Measurements from ENCODE around the gene XPO1.

The XPO1 gene

GRCh38 chr2:61463769-61464475 is 74.2 kb downstream of the XPO1 start:
- Histone ChIP-seq H3K9ac (ENCODE audit: low read length) (no peak overlapping the region), H3K56ac (ENCODE audit: low read length) (no peak overlapping the region), H3K27ac (ENCODE audit: low read depth, low read length) (no peak overlapping the region), H3K4me2 (ENCODE audit: low read length) (no peak overlapping the region), H3K36me3 (ENCODE audit: control insufficient read depth, insufficient read depth, low read length) (no peaks in the 10 kb centered on the region), H2BK15ac (replicated peaks; ENCODE audit: low read depth) (no peak overlapping the region), H3K18ac (ENCODE audit: low read length) (no peak overlapping the region), H3K4ac (ENCODE audit: low read depth, low read length) (no peak overlapping the region), H3K27me3 (ENCODE audit: insufficient read depth, low read length, poor library complexity) (no peaks in the 10 kb centered on the region), H3K4me1 (ENCODE audit: control insufficient read depth, low read depth, low read length) (no peaks in the 10 kb centered on the region), H2BK120ac (ENCODE audit: low read depth, low read length) (no peak overlapping the region), H3K4me3 (ENCODE audit: low read length) (no peak overlapping the region), H4K8ac (ENCODE audit: low read depth, low read length) (no peak overlapping the region), H2AK5ac (ENCODE audit: low read length) (no peak overlapping the region), H3K79me1 (ENCODE audit: low read length) (no peaks in the 10 kb centered on the region), H4K5ac (ENCODE audit: low read length) (no peak overlapping the region), H3K23ac (ENCODE audit: low read length) (no peak overlapping the region), H3K79me2 (ENCODE audit: control insufficient read depth, insufficient read depth, low read length) (peaks cover 87% of the 10 kb centered on the region), H2BK5ac (ENCODE audit: low read length) (no peak overlapping the region)
- DNase-seq = peak; percentile 57
- no CpG with 5 or more reads among the region's 7 CpGs for WGBS (ENCODE audit: extremely low coverage, insufficient coverage, low lambda C conversion rate)

- Histone ChIP-seq H3K23ac (ENCODE audit: low read length) (no peak overlapping the region), H3K9ac (ENCODE audit: low read length) (no peak overlapping the region), H3K36me3 (ENCODE audit: control insufficient read depth, insufficient read depth, low read length) (no peaks in the 10 kb centered on the region), H2BK5ac (ENCODE audit: low read length) (no peak overlapping the region), H4K5ac (ENCODE audit: low read length) (no peak overlapping the region), H3K79me2 (ENCODE audit: control insufficient read depth, insufficient read depth, low read length) (peaks cover 86% of the 10 kb centered on the region), H2AK5ac (ENCODE audit: low read length) (no peak overlapping the region), H4K8ac (ENCODE audit: low read depth, low read length) (no peak overlapping the region), H3K4me1 (ENCODE audit: control insufficient read depth, low read depth, low read length) (no peaks in the 10 kb centered on the region), H3K56ac (ENCODE audit: low read length) (no peak overlapping the region), H3K4ac (ENCODE audit: low read depth, low read length) (no peak overlapping the region), H3K4me3 (ENCODE audit: low read length) (no peak overlapping the region), H2BK15ac (replicated peaks; ENCODE audit: low read depth) (no peak overlapping the region), H3K4me2 (ENCODE audit: low read length) (no peak overlapping the region), H3K27me3 (ENCODE audit: insufficient read depth, low read length, poor library complexity) (no peaks in the 10 kb centered on the region), H2BK120ac (ENCODE audit: low read depth, low read length) (no peak overlapping the region), H3K79me1 (ENCODE audit: low read length) (peaks cover 2% of the 10 kb centered on the region), H3K27ac (ENCODE audit: low read depth, low read length) (no peak overlapping the region), H3K18ac (ENCODE audit: low read length) (no peak overlapping the region)
- DNase-seq = no peak
- no CpG with 5 or more reads among the region's 2 CpGs for WGBS (ENCODE audit: extremely low coverage, insufficient coverage, low lambda C conversion rate)
Measured at GRCh38 chr2:61461404-61461803, 76.8 kb downstream of the XPO1 start.

GRCh38 chr2:61460163-61460562 is 78.0 kb downstream of the XPO1 start:
- no peak overlapping the region for H3K27ac ChIP-seq (ENCODE audit: low read depth, low read length)
- no peaks in the 10 kb centered on the region for H3K4me1 ChIP-seq (ENCODE audit: control insufficient read depth, low read depth, low read length)
- peaks cover 2% of the 10 kb centered on the region for H3K79me1 ChIP-seq (ENCODE audit: low read length)
- no peak overlapping the region for H2AK5ac ChIP-seq (ENCODE audit: low read length)
- DNase-seq = no peak
- H3K4me3 ChIP-seq (ENCODE audit: low read length) = no peak overlapping the region
- no peak overlapping the region for H3K4ac ChIP-seq (ENCODE audit: low read depth, low read length)
- no peak overlapping the region for H2BK15ac ChIP-seq (replicated peaks; ENCODE audit: low read depth)
- H3K23ac ChIP-seq (ENCODE audit: low read length) = no peak overlapping the region
- no peaks in the 10 kb centered on the region for H3K27me3 ChIP-seq (ENCODE audit: insufficient read depth, low read length, poor library complexity)
- H3K9ac ChIP-seq (ENCODE audit: low read length) = no peak overlapping the region
- no peak overlapping the region for H3K4me2 ChIP-seq (ENCODE audit: low read length)
- no peak overlapping the region for H2BK5ac ChIP-seq (ENCODE audit: low read length)
- no peak overlapping the region for H3K56ac ChIP-seq (ENCODE audit: low read length)
- no peak overlapping the region for H2BK120ac ChIP-seq (ENCODE audit: low read depth, low read length)
- no peak overlapping the region for H4K5ac ChIP-seq (ENCODE audit: low read length)
- H3K18ac ChIP-seq (ENCODE audit: low read length) = no peak overlapping the region
- H4K8ac ChIP-seq (ENCODE audit: low read depth, low read length) = no peak overlapping the region
- WGBS (ENCODE audit: extremely low coverage, insufficient coverage, low lambda C conversion rate) = no CpG with 5 or more reads among the region's 4 CpGs
- peaks cover 89% of the 10 kb centered on the region for H3K79me2 ChIP-seq (ENCODE audit: control insufficient read depth, insufficient read depth, low read length)
- H3K36me3 ChIP-seq (ENCODE audit: control insufficient read depth, insufficient read depth, low read length) = no peaks in the 10 kb centered on the region

- H3K4ac ChIP-seq (ENCODE audit: low read depth, low read length) = no peak overlapping the region
- no peaks in the 10 kb centered on the region for H3K36me3 ChIP-seq (ENCODE audit: control insufficient read depth, insufficient read depth, low read length)
- H3K27ac ChIP-seq (ENCODE audit: low read depth, low read length) = no peak overlapping the region
- no peak overlapping the region for H3K56ac ChIP-seq (ENCODE audit: low read length)
- no peaks in the 10 kb centered on the region for H3K27me3 ChIP-seq (ENCODE audit: insufficient read depth, low read length, poor library complexity)
- H3K4me1 ChIP-seq (ENCODE audit: control insufficient read depth, low read depth, low read length) = no peaks in the 10 kb centered on the region
- H2AK5ac ChIP-seq (ENCODE audit: low read length) = no peak overlapping the region
- no CpG with 5 or more reads among the region's 6 CpGs for WGBS (ENCODE audit: extremely low coverage, insufficient coverage, low lambda C conversion rate)
- no peak overlapping the region for H2BK5ac ChIP-seq (ENCODE audit: low read length)
- peaks cover 81% of the 10 kb centered on the region for H3K79me2 ChIP-seq (ENCODE audit: control insufficient read depth, insufficient read depth, low read length)
- H3K4me3 ChIP-seq (ENCODE audit: low read length) = no peak overlapping the region
- no peak overlapping the region for H2BK120ac ChIP-seq (ENCODE audit: low read depth, low read length)
- no peak overlapping the region for H3K18ac ChIP-seq (ENCODE audit: low read length)
- no peak overlapping the region for H4K8ac ChIP-seq (ENCODE audit: low read depth, low read length)
- no peak overlapping the region for H4K5ac ChIP-seq (ENCODE audit: low read length)
- DNase-seq = no peak
- H3K23ac ChIP-seq (ENCODE audit: low read length) = no peak overlapping the region
- H3K79me1 ChIP-seq (ENCODE audit: low read length) = peaks cover 2% of the 10 kb centered on the region
- no peak overlapping the region for H3K4me2 ChIP-seq (ENCODE audit: low read length)
- H2BK15ac ChIP-seq (replicated peaks; ENCODE audit: low read depth) = no peak overlapping the region
- no peak overlapping the region for H3K9ac ChIP-seq (ENCODE audit: low read length)
Measured at GRCh38 chr2:61456746-61457420, 81.3 kb downstream of the XPO1 start.

- Histone ChIP-seq H3K4me1 (ENCODE audit: control insufficient read depth, low read depth, low read length) (no peaks in the 10 kb centered on the region), H3K4ac (ENCODE audit: low read depth, low read length) (no peak overlapping the region), H2BK15ac (replicated peaks; ENCODE audit: low read depth) (no peak overlapping the region), H3K27ac (ENCODE audit: low read depth, low read length) (no peak overlapping the region), H2AK5ac (ENCODE audit: low read length) (no peak overlapping the region), H3K4me3 (ENCODE audit: low read length) (no peak overlapping the region), H3K9ac (ENCODE audit: low read length) (no peak overlapping the region), H3K36me3 (ENCODE audit: control insufficient read depth, insufficient read depth, low read length) (no peaks in the 10 kb centered on the region), H4K8ac (ENCODE audit: low read depth, low read length) (no peak overlapping the region), H3K79me2 (ENCODE audit: control insufficient read depth, insufficient read depth, low read length) (peaks cover 79% of the 10 kb centered on the region), H3K79me1 (ENCODE audit: low read length) (peaks cover 2% of the 10 kb centered on the region), H3K56ac (ENCODE audit: low read length) (no peak overlapping the region), H3K18ac (ENCODE audit: low read length) (no peak overlapping the region), H3K27me3 (ENCODE audit: insufficient read depth, low read length, poor library complexity) (no peaks in the 10 kb centered on the region), H2BK120ac (ENCODE audit: low read depth, low read length) (no peak overlapping the region), H3K4me2 (ENCODE audit: low read length) (no peak overlapping the region), H4K5ac (ENCODE audit: low read length) (no peak overlapping the region), H3K23ac (ENCODE audit: low read length) (no peak overlapping the region), H2BK5ac (ENCODE audit: low read length) (no peak overlapping the region)
- DNase-seq = no peak
- WGBS (ENCODE audit: extremely low coverage, insufficient coverage, low lambda C conversion rate) = no CpG with 5 or more reads among the region's 5 CpGs
Measured at GRCh38 chr2:61456070-61456745, 81.9 kb downstream of the XPO1 start.
